Measurements from ENCODE around the gene HSF2BP.

The HSF2BP gene

GRCh38 chr21:43631411-43632107, 27.7 kb downstream of the HSF2BP start:
- TF ChIP-seq, protein P1, sequence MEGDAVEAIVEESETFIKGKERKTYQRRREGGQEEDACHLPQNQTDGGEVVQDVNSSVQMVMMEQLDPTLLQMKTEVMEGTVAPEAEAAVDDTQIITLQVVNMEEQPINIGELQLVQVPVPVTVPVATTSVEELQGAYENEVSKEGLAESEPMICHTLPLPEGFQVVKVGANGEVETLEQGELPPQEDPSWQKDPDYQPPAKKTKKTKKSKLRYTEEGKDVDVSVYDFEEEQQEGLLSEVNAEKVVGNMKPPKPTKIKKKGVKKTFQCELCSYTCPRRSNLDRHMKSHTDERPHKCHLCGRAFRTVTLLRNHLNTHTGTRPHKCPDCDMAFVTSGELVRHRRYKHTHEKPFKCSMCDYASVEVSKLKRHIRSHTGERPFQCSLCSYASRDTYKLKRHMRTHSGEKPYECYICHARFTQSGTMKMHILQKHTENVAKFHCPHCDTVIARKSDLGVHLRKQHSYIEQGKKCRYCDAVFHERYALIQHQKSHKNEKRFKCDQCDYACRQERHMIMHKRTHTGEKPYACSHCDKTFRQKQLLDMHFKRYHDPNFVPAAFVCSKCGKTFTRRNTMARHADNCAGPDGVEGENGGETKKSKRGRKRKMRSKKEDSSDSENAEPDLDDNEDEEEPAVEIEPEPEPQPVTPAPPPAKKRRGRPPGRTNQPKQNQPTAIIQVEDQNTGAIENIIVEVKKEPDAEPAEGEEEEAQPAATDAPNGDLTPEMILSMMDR (IDR thresholded peaks at IDR 0.05; ENCODE audit: low read depth, low read length), result no peak
- no peak overlapping the region for H3K4me3 ChIP-seq (ENCODE audit: low read depth, low read length)

- no peak overlapping the region for H3K4me3 ChIP-seq (ENCODE audit: low read depth, low read length)
- TF ChIP-seq, protein P1 (IDR thresholded peaks at IDR 0.05; ENCODE audit: low read depth, low read length), result no peak
These were observed 31.8 kb downstream of the HSF2BP start for GRCh38 chr21:43627527-43627926.

- H3K4me3 ChIP-seq (ENCODE audit: low read depth, low read length), result no peak overlapping the region
- TF ChIP-seq, protein P1 (IDR thresholded peaks at IDR 0.05; ENCODE audit: low read depth, low read length), result no peak
These were observed 32.9 kb downstream of the HSF2BP start for GRCh38 chr21:43626390-43626789.

GRCh38 chr21:43624339-43624738, 34.9 kb downstream of the HSF2BP start:
- no peak overlapping the region for H3K4me3 ChIP-seq (ENCODE audit: low read depth, low read length)
- TF ChIP-seq, protein P1 (IDR thresholded peaks at IDR 0.05; ENCODE audit: low read depth, low read length), result no peak

DNA sequence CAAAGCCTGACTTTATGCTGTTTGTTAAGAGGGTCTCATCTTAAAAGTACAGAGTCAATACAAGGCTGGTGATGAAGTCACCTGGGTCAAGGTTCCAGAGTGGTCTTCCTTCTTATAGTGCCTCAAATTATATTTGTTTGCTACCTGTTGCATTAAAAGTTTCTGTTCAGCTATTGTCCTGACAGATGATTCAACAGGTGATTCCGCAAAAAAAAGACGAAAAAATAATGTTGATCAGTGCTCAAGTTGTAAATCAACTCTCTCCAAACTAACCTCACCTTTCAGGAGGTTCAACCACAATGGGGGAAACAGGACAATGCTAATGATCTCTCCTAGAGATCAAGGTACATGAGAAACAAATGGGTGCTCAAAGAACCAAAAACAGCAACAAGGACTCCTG, 35.7 kb downstream of the HSF2BP start:
- no peak overlapping the region for H3K4me3 ChIP-seq (ENCODE audit: low read depth, low read length)
- TF ChIP-seq, protein P1 (IDR thresholded peaks at IDR 0.05; ENCODE audit: low read depth, low read length), result no peak

DNA sequence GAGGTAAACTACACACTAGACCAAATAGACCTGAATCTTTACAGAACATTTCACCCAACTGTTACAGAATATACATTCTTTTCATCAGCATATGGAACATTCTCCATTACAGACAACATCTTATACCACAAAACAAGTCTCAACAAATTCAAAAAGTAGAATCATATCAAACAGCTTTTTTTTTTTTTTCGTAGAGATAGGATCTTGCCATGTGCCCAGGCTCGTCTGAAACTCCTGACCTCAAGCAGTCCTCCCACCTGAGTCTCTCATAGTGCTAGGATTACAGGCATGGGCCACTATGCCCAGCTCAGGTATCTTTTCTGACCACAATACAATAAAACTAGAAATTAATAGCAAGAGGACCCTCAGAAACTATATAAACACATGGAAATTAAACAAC, 36.5 kb downstream of the HSF2BP start:
- no peak overlapping the region for H3K4me3 ChIP-seq (ENCODE audit: low read depth, low read length)
- TF ChIP-seq, protein P1 (IDR thresholded peaks at IDR 0.05; ENCODE audit: low read depth, low read length), result no peak

GRCh38 chr21:43619856-43620255, 39.4 kb downstream of the HSF2BP start:
- TF ChIP-seq, protein P1 (IDR thresholded peaks at IDR 0.05; ENCODE audit: low read depth, low read length), result no peak
- no peak overlapping the region for H3K4me3 ChIP-seq (ENCODE audit: low read depth, low read length)

All from WI38 (cell line).